OCI-LY3 (cell line): ENCODE results near the gene SCP2.
"Not testable (repeated sequence)": the region's sequence is repeated elsewhere in the genome, so short reads cannot be mapped to it uniquely, and the experiment has no call there.

Experiments used
- H2AFZ ChIP-seq: fragments of 200-600, 300-600 bp; shearing (Covaris generic); 2 replicates; pipeline ENCODE4 v1.6.0; 2014; ENCODE audit warnings: antibody characterized with exemption, low read depth, low read length
- H3K27ac ChIP-seq: fragments of 200-600, 300-600 bp; sonication (generic); 2 replicates; pipeline ENCODE4 v1.5.1; 2014; ENCODE audit warnings: mild to moderate bottlenecking, low read length, moderate library complexity, mixed read lengths
- H3K27me3 ChIP-seq: fragments of 200-600, 300-600 bp; sonication (generic); 2 replicates; pipeline ENCODE4 v1.6.1; 2014; ENCODE audit warnings: low read depth, low read length, mixed read lengths
- H3K36me3 ChIP-seq: fragments of 200-600, 300-600 bp; sonication (generic); replicated peaks from 2 replicates; pipeline ENCODE3; 2014; ENCODE audit warnings: low read depth, low read length, mixed read lengths
- H3K4me1 ChIP-seq: fragments of 300-600, 200-600 bp; sonication (generic); 2 replicates; pipeline ENCODE4 v1.6.1; 2014; ENCODE audit warnings: low read length, mixed read lengths
- H3K4me2 ChIP-seq: fragments of 200-600, 300-600 bp; sonication (generic); 2 replicates; pipeline ENCODE4 v1.6.1; 2014; ENCODE audit warnings: low read length, mixed read lengths
- H3K4me3 ChIP-seq: fragments of 300-600, 200-600 bp; sonication (generic); 2 replicates; pipeline ENCODE4 v1.5.1; 2014; ENCODE audit warnings: antibody characterized with exemption, mild to moderate bottlenecking, low read length, moderate library complexity
- H3K79me2 ChIP-seq: fragments of 300-600, 200-600 bp; shearing (Covaris generic); 2 replicates; pipeline ENCODE4 v1.6.1; 2014; ENCODE audit warnings: mild to moderate bottlenecking, low read length, mixed read lengths
- H3K9ac ChIP-seq: fragments of 300-600, 200-600 bp; shearing (Covaris generic); 2 replicates; pipeline ENCODE4 v1.6.0; 2014; ENCODE audit warnings: mild to moderate bottlenecking, low read length, moderate library complexity
- H3K9me3 ChIP-seq: fragments of 200-600, 300-600 bp; shearing (Covaris generic); 2 replicates; pipeline ENCODE4 v1.6.1; 2014; ENCODE audit warnings: low read length, mixed read lengths; ENCODE audit not compliant: insufficient read depth
- H4K20me1 ChIP-seq: fragments of 200-600, 300-600 bp; sonication (generic); 2 replicates; pipeline ENCODE4 v1.6.1; 2016; ENCODE audit warnings: low read length, mixed read lengths; ENCODE audit not compliant: insufficient read depth
- CTCF ChIP-seq: fragments of 200-600, 300-600 bp; sonication (generic); IDR thresholded peaks from 2 replicates; pipeline ENCODE4 v1.5.1; 2014; ENCODE audit warnings: antibody characterized with exemption, low read length, low read depth
- EZH2phosphoT487 ChIP-seq: fragments of 200-600 bp; shearing (Covaris generic); IDR thresholded peaks from 2 replicates; pipeline ENCODE4 v1.6.1; 2018; ENCODE audit warnings: antibody characterized with exemption, mixed run types, low read depth

SCP2 gene

GRCh38 chr1:52938183-52938451 is 11.0 kb downstream of the SCP2 start:
- H3K4me3 ChIP-seq = no peak overlapping the region
- H3K4me1 ChIP-seq = no peaks in the 10 kb centered on the region
- H3K79me2 ChIP-seq = no peaks in the 10 kb centered on the region
- TF ChIP-seq EZH2phosphoT487 = no peak
- no peak for TF ChIP-seq CTCF
- H3K9me3 ChIP-seq = no peaks in the 10 kb centered on the region
- no peaks in the 10 kb centered on the region for H4K20me1 ChIP-seq
- no peak overlapping the region for H3K4me2 ChIP-seq
- no peaks in the 10 kb centered on the region for H3K27me3 ChIP-seq
- no peak overlapping the region for H3K9ac ChIP-seq
- no peaks in the 10 kb centered on the region for H3K36me3 ChIP-seq
- no peak overlapping the region for H2AFZ ChIP-seq
- no peak overlapping the region for H3K27ac ChIP-seq

- H3K27ac ChIP-seq = no peak overlapping the region
- H3K9ac ChIP-seq = no peak overlapping the region
- no peaks in the 10 kb centered on the region for H3K79me2 ChIP-seq
- H2AFZ ChIP-seq = no peak overlapping the region
- H4K20me1 ChIP-seq = no peaks in the 10 kb centered on the region
- TF ChIP-seq EZH2phosphoT487 (no peak), CTCF (no peak)
- no peaks in the 10 kb centered on the region for H3K36me3 ChIP-seq
- H3K4me3 ChIP-seq = no peak overlapping the region
- H3K27me3 ChIP-seq = no peaks in the 10 kb centered on the region
- H3K9me3 ChIP-seq = no peaks in the 10 kb centered on the region
- H3K4me2 ChIP-seq = no peak overlapping the region
- peaks cover 13% of the 10 kb centered on the region for H3K4me1 ChIP-seq
Measured at GRCh38 chr1:52943876-52944416, 16.9 kb downstream of the SCP2 start.

GRCh38 chr1:52944566-52944965 is 17.5 kb downstream of the SCP2 start:
- Histone ChIP-seq H3K9ac (no peak overlapping the region), H2AFZ (no peak overlapping the region), H3K4me2 (no peak overlapping the region), H4K20me1 (no peaks in the 10 kb centered on the region), H3K27ac (no peak overlapping the region), H3K79me2 (no peaks in the 10 kb centered on the region), H3K9me3 (no peaks in the 10 kb centered on the region), H3K4me3 (no peak overlapping the region), H3K27me3 (no peaks in the 10 kb centered on the region), H3K36me3 (no peaks in the 10 kb centered on the region), H3K4me1 (peaks cover 13% of the 10 kb centered on the region)
- TF ChIP-seq CTCF = no peak
- TF ChIP-seq EZH2phosphoT487 = no peak

GRCh38 chr1:52947490-52947889 is 20.4 kb downstream of the SCP2 start:
- no peak for TF ChIP-seq EZH2phosphoT487
- TF ChIP-seq CTCF = no peak
- no peaks in the 10 kb centered on the region for H3K9me3 ChIP-seq
- no peaks in the 10 kb centered on the region for H3K36me3 ChIP-seq
- no peak overlapping the region for H3K4me3 ChIP-seq
- no peak overlapping the region for H3K9ac ChIP-seq
- H3K79me2 ChIP-seq = no peaks in the 10 kb centered on the region
- H3K4me1 ChIP-seq = peaks cover 13% of the 10 kb centered on the region
- H3K4me2 ChIP-seq = peak overlapping the region; percentile 40
- no peak overlapping the region for H3K27ac ChIP-seq
- H2AFZ ChIP-seq = no peak overlapping the region
- no peaks in the 10 kb centered on the region for H4K20me1 ChIP-seq
- no peaks in the 10 kb centered on the region for H3K27me3 ChIP-seq

GRCh38 chr1:52949602-52950001 is 22.5 kb downstream of the SCP2 start:
- not testable (repeated sequence) for H3K4me3 ChIP-seq, H4K20me1 ChIP-seq, H2AFZ ChIP-seq

More at GRCh38 chr1:52949602-52950001, 22.5 kb downstream of the SCP2 start:
- H3K9ac ChIP-seq, H3K9me3 ChIP-seq, H3K36me3 ChIP-seq, H3K4me2 ChIP-seq, H3K27me3 ChIP-seq, H3K27ac ChIP-seq, H3K79me2 ChIP-seq: not testable (repeated sequence)
- H3K4me1 ChIP-seq = peaks cover 13% of the 10 kb centered on the region
